IMR-90 (cell line): ENCODE data around the gene DHCR7. TPM values are rescaled to one million over a fixed set of nuclear protein-coding genes. Genes with fewer than 3 reads are reported as not detected.

Experiments used
- ATAC-seq: fragments of 200-7000 bp; cut with Tn5 transposase; 2 replicates; pipeline ENCODE4 v1.9.1; 2020; ENCODE audit warnings: low read depth, mild to moderate bottlenecking, moderate library complexity
- BruUV-seq: library from RNA; stranded (reverse); fragments of 400-500 nt; replicated peaks from 2 replicates; lab custom pipeline; 2021; lab: Mats Ljungman, UMichigan
- CTCF ChIA-PET: fragments of 300-600 bp; formaldehyde crosslinking; extraction: SDS; loops from one replicate; lab custom pipeline; 2021; ENCODE audit warnings: antibody characterized with exemption; lab: Yijun Ruan, JAX
- POLR2A ChIA-PET: fragments of 300-600 bp; sonication (Branson Sonifier 250); formaldehyde crosslinking; loops from one replicate; lab custom pipeline; 2022; ENCODE audit warnings: antibody characterized with exemption; ENCODE audit not compliant: unreplicated experiment; lab: Charles Lee
- DNase-seq: peaks from one replicate; pipeline ENCODE4 v3.0.0; 2013
- H2AFZ ChIP-seq: replicated peaks from 2 replicates; pipeline ENCODE3; 2013; ENCODE audit warnings: low read length, mild to moderate bottlenecking; ENCODE audit not compliant: poor library complexity
- H2AK5ac ChIP-seq: 2 replicates; pipeline ENCODE4 v1.6.1; 2013; ENCODE audit warnings: low read depth, low read length, inconsistent platforms
- H2AK9ac ChIP-seq: replicated peaks from 2 replicates; pipeline ENCODE3; 2013; ENCODE audit warnings: mild to moderate bottlenecking, low read depth, low read length, moderate library complexity; ENCODE audit not compliant: poor library complexity
- H2BK120ac ChIP-seq: 2 replicates; pipeline ENCODE4 v1.6.1; 2013; ENCODE audit warnings: low read depth, low read length, inconsistent platforms
- H2BK15ac ChIP-seq: 3 replicates; pipeline ENCODE4 v1.6.1; 2013; ENCODE audit warnings: low read depth, low read length, inconsistent platforms
- H2BK20ac ChIP-seq: 2 replicates; pipeline ENCODE4 v1.6.1; 2013; ENCODE audit warnings: low read depth, mild to moderate bottlenecking, inconsistent platforms, low read length, moderate library complexity
- H2BK5ac ChIP-seq: 2 replicates; pipeline ENCODE4 v1.6.1; 2013; ENCODE audit warnings: mild to moderate bottlenecking, low read depth, low read length, inconsistent platforms; ENCODE audit not compliant: poor library complexity, severe bottlenecking
- H3K14ac ChIP-seq: replicated peaks from 2 replicates; pipeline ENCODE4 v1.6.1; 2013; ENCODE audit warnings: low read depth, low read length, inconsistent platforms
- H3K18ac ChIP-seq: 2 replicates; pipeline ENCODE4 v1.6.1; 2013; ENCODE audit warnings: low read depth, low read length, control low read depth
- H3K23ac ChIP-seq: 2 replicates; pipeline ENCODE4 v1.6.1; 2013; ENCODE audit warnings: low read depth, low read length, inconsistent platforms
- H3K27ac ChIP-seq: 2 replicates; pipeline ENCODE4 v1.5.1; 2013; ENCODE audit warnings: mild to moderate bottlenecking, control low read depth, low read length; ENCODE audit not compliant: insufficient read depth
- H3K27me3 ChIP-seq: 2 replicates; pipeline ENCODE4 v1.6.1; 2013; ENCODE audit warnings: low read length; ENCODE audit not compliant: control insufficient read depth, insufficient read depth
- H3K36me3 ChIP-seq: 2 replicates; pipeline ENCODE4 v1.6.1; 2013; ENCODE audit warnings: low read length, mixed read lengths; ENCODE audit not compliant: control insufficient read depth, insufficient read depth
- H3K4ac ChIP-seq: 2 replicates; pipeline ENCODE4 v1.6.1; 2013; ENCODE audit warnings: low read depth, low read length, inconsistent platforms
- H3K4me1 ChIP-seq: 2 replicates; pipeline ENCODE4 v1.6.1; 2013; ENCODE audit warnings: low read length, mixed read lengths; ENCODE audit not compliant: control insufficient read depth, insufficient read depth
- H3K4me2 ChIP-seq: 2 replicates; pipeline ENCODE4 v1.6.1; 2013; ENCODE audit warnings: low read depth, mild to moderate bottlenecking, control low read depth, low read length, moderate library complexity
- H3K4me3 ChIP-seq: 2 replicates; pipeline ENCODE4 v1.5.1; 2013; ENCODE audit warnings: low read depth, mild to moderate bottlenecking, control low read depth, low read length, moderate library complexity; ENCODE audit not compliant: insufficient read depth
- H3K56ac ChIP-seq: 2 replicates; pipeline ENCODE4 v1.6.1; 2013; ENCODE audit warnings: low read length, inconsistent platforms; ENCODE audit not compliant: insufficient read depth; ENCODE audit errors: extremely low read depth
- H3K79me1 ChIP-seq, 2 experiments: 2 replicates each; pipeline ENCODE4 v1.6.1; 2013; ENCODE audit warnings: low read length in 2 of 2, inconsistent platforms in 1 of 2, low read depth in 1 of 2
- H3K9ac ChIP-seq: 2 replicates; pipeline ENCODE4 v1.6.1; 2013; ENCODE audit warnings: low read depth, low read length, control low read depth
- H3K9me1 ChIP-seq: 2 replicates; pipeline ENCODE4 v1.6.1; 2013; ENCODE audit warnings: low read length, inconsistent platforms; ENCODE audit not compliant: insufficient read depth
- H3K9me3 ChIP-seq: 2 replicates; pipeline ENCODE4 v1.6.1; 2013; ENCODE audit warnings: low read length; ENCODE audit not compliant: control insufficient read depth, insufficient read depth
- H4K20me1 ChIP-seq: 2 replicates; pipeline ENCODE4 v1.6.1; 2013; ENCODE audit warnings: low read length, inconsistent platforms; ENCODE audit not compliant: insufficient read depth
- H4K5ac ChIP-seq: 2 replicates; pipeline ENCODE4 v1.6.1; 2013; ENCODE audit warnings: mild to moderate bottlenecking, low read depth, low read length, control low read depth
- H4K8ac ChIP-seq, 2 experiments: 2 replicates each; pipeline ENCODE4 v1.6.1; 2013; ENCODE audit warnings: low read depth in 2 of 2, low read length in 2 of 2, control low read depth in 1 of 2, inconsistent platforms in 1 of 2
- H4K91ac ChIP-seq: 2 replicates; pipeline ENCODE4 v1.6.1; 2013; ENCODE audit warnings: low read depth, low read length, inconsistent platforms; ENCODE audit not compliant: insufficient read depth
- CHD1 ChIP-seq: IDR thresholded peaks from 2 replicates; pipeline ENCODE4 v1.6.1; 2012; ENCODE audit warnings: low read depth, low read length, improper control_type of control experiment
- FOS ChIP-seq: fragments of 150-350 bp; IDR thresholded peaks from 2 replicates; pipeline ENCODE4 v1.6.1; 2016; ENCODE audit warnings: low read depth, low read length
- POLR2A ChIP-seq: IDR thresholded peaks from 2 replicates; pipeline ENCODE4 v1.6.1; 2012; ENCODE audit warnings: mild to moderate bottlenecking, low read depth, low read length
- WGBS, 2 experiments: methylation state at CpG; one replicate each; pipeline versions ENCODE4 v1.1.5 to v1.1.7; 2013; ENCODE audit warnings: missing lambda C conversion rate in 2 of 2; ENCODE audit not compliant: insufficient read length in 1 of 2; ENCODE audit errors: extremely low coverage in 2 of 2; 5-methylcytosine and 5-hydroxymethylcytosine counted together
- dilution Hi-C: fragments of 300-500 bp; cut with HindIII; formaldehyde crosslinking; loops from one replicate; pipeline ENCODE4 v1.14.3; 2018; ENCODE audit warnings: low sequenced_read_pairs; ENCODE audit not compliant: unreplicated experiment
- in situ Hi-C: fragments of 300-500 bp; cut with MboI; formaldehyde crosslinking; loops from 3 replicates; pipeline ENCODE4 v1.14.3; 2019; ENCODE audit warnings: low sequenced_read_pairs, inconsistent platforms, mixed read lengths
- intact Hi-C: fragments of 100-400 bp; cut with micrococcal nuclease; formaldehyde crosslinking; loops from 2 replicates; pipeline ENCODE4 v1.10.0; 2022
- polyA plus RNA-seq, 3 experiments: library from polyadenylated mRNA; depleted of rRNA; stranded (reverse); fragments of >200 nt; gene quantifications; 2 replicates each; pipeline ENCODE4 v1.2.3, GENCODE V29; 2012; ENCODE audit warnings: low replicate concordance in 1 of 3
- total RNA-seq: library from RNA; depleted of rRNA; stranded (reverse); fragments of >200 nt; gene quantifications from 2 replicates; pipeline ENCODE4 v1.2.3, GENCODE V29; 2012

DHCR7 gene
- total and polyA plus RNA-seq, 2 of the 4 experiments (the other 2 are of a cell fraction) = 22.0 to 43.3 TPM

- Histone ChIP-seq H4K91ac (no peak overlapping the region), H2AK9ac (no peak overlapping the region), H3K4me2 (no peak overlapping the region), H3K4me3 (no peak overlapping the region), H3K23ac (no peak overlapping the region), H3K27ac (no peak overlapping the region), H4K5ac (no peak overlapping the region), H3K4me1 (peaks cover 9% of the 10 kb centered on the region), H2BK20ac (no peak overlapping the region), H3K56ac (no peak overlapping the region), H3K36me3 (peaks cover 8% of the 10 kb centered on the region), H3K9ac (no peak overlapping the region), H2BK5ac (no peak overlapping the region), H3K14ac (no peak overlapping the region), H3K18ac (no peak overlapping the region), H3K27me3 (no peaks in the 10 kb centered on the region), H2BK120ac (no peak overlapping the region), H2AK5ac (no peak overlapping the region), H3K9me3 (no peaks in the 10 kb centered on the region), H3K4ac (no peak overlapping the region), H3K9me1 (no peaks in the 10 kb centered on the region; the same call in 1 of the 2 replicates), H2AFZ (no peak overlapping the region), H4K8ac (no peak overlapping the region), H3K79me1 (peaks cover 30 to 41% of the 10 kb centered on the region in 2 experiments), H2BK15ac (no peak overlapping the region), H4K20me1 (peaks cover 9% of the 10 kb centered on the region; the same call in 1 of the 2 replicates)
- ChIA-PET POLR2A (no interaction called here), CTCF (no interaction called here)
- intact Hi-C loops = no loop called here
- no CpG with 5 or more reads among the region's 3 CpGs for WGBS, 2 experiments
- dilution Hi-C loops = no loop called here
- no TSS peak for BruUV-seq
- no peak for DNase-seq
- no peak for ATAC-seq
- no peak for TF ChIP-seq CHD1
- no peak for TF ChIP-seq POLR2A
- no peak for TF ChIP-seq FOS
- in situ Hi-C loops = no loop called here
These were observed 2.7 kb upstream of the DHCR7 start for GRCh38 chr11:71450939-71451338.
